Stimulated activated CD8-positive, alpha-beta memory T cell treated with anti-CD3 and anti-CD28 coated beads, Interleukin-12 subunit alpha, Interleukin-12 subunit beta, amount 100 ng/mL, for 24 hours (primary cell): Measurements from ENCODE around the gene VN1R5.

Source experiments
- DNase-seq: peaks from one replicate; pipeline ENCODE4 v3.0.0-alpha.2; 2020; ENCODE audit errors: extremely low read depth

The VN1R5 gene

GRCh38 chr1:247300491-247301175 lies 44.8 kb downstream of the VN1R5 start:
- no peak for DNase-seq

DNA sequence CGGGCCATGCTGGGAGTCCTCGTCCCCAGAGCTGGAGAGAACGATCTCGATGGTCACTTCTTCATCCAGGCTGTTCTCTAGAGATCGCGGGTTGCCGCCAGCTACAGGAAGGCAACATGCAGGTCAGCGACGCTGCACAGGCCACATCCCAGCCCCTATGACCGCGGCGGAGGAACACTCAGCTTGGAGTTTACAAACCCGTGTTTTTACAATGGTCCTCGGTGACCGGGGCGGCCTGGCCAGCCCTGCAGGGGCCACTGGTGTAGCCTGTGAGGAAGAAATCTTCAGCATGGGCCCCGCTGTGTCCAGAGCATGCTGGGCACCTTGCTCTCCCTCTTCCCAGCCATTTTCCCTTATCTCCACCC lies 45.3 kb downstream of the VN1R5 start:
- DNase-seq = no peak

- DNase-seq = no peak
Observed at GRCh38 chr1:247303216-247303615, 47.3 kb downstream of the VN1R5 start.

GRCh38 chr1:247304031-247304430 lies 48.2 kb downstream of the VN1R5 start:
- DNase-seq = no peak
